SK-N-SH (cell line): ENCODE results near the gene CCR5AS.

Source experiments
- CTCF ChIA-PET: fragments of 300-600, 350-600 bp; formaldehyde crosslinking; extraction: SDS; loops from one replicate; lab custom pipeline; 2021; lab: Yijun Ruan, JAX
- POLR2A ChIA-PET: fragments of 350-600 bp; sonication (Branson Sonifier 250); formaldehyde crosslinking; extraction: SDS; loops from one replicate; lab custom pipeline; 2020; ENCODE audit warnings: antibody characterized with exemption, inconsistent platforms; lab: Yijun Ruan, JAX
- DNase-seq: peaks from one replicate; pipeline ENCODE4 v3.0.0; 2012
- H2AFZ ChIP-seq: fragments of 200-600 bp; sonication (generic); 2 replicates; pipeline ENCODE4 v1.8.1; 2016; ENCODE audit warnings: antibody characterized with exemption, mild to moderate bottlenecking, low read depth
- H3F3A ChIP-seq: fragments of 200-600 bp; sonication (generic); replicated peaks from 2 replicates; pipeline ENCODE3; 2016; ENCODE audit warnings: antibody characterized with exemption, mild to moderate bottlenecking; ENCODE audit not compliant: insufficient read depth
- H3K27ac ChIP-seq, 2 experiments: fragments of 200-500 bp in 1 of 2; fragments of 200-600 bp in 1 of 2; sonication (Bioruptor generic) in 1 of 2; sonication (generic), shearing (Covaris generic) in 1 of 2; 2 replicates each; pipeline versions ENCODE4 v1.5.1 to v1.6.1; 2014 to 2016; ENCODE audit warnings: low read depth in 2 of 2, inconsistent platforms in 1 of 2, low read length in 1 of 2, mild to moderate bottlenecking in 1 of 2, mixed read lengths in 1 of 2
- H3K27me3 ChIP-seq: fragments of 200-600 bp; sonication (generic), shearing (Covaris generic); 2 replicates; pipeline ENCODE4 v1.6.1; 2016; ENCODE audit warnings: mixed run types; ENCODE audit not compliant: insufficient read depth
- H3K36me3 ChIP-seq, 2 experiments: fragments of 200-500 bp in 1 of 2; fragments of 200-600 bp in 1 of 2; sonication (Bioruptor generic) in 1 of 2; sonication (generic) in 1 of 2; replicated peaks in 1 of 2; 2 replicates each; pipeline versions ENCODE3 to v1.5.1; 2014 to 2016; ENCODE audit warnings: low read length in 1 of 2, mild to moderate bottlenecking in 1 of 2; ENCODE audit not compliant: insufficient read depth in 2 of 2, control insufficient read depth in 1 of 2
- H3K4me1 ChIP-seq, 2 experiments: fragments of 200-500 bp in 1 of 2; fragments of 200-600 bp in 1 of 2; sonication (Bioruptor generic) in 1 of 2; sonication (generic), shearing (Covaris generic) in 1 of 2; 2 replicates each; pipeline versions ENCODE4 v1.5.1 to v1.6.1; 2014 to 2016; ENCODE audit warnings: low read depth in 1 of 2, low read length in 1 of 2, mixed run types in 1 of 2; ENCODE audit not compliant: insufficient read depth in 2 of 2, control insufficient read depth in 1 of 2
- H3K4me2 ChIP-seq: fragments of 200-600 bp; sonication (generic), shearing (Covaris generic); 2 replicates; pipeline ENCODE4 v1.6.1; 2017; ENCODE audit warnings: mixed run types
- H3K4me3 ChIP-seq, 2 experiments: fragments of 200-500 bp in 1 of 2; fragments of 200-600 bp in 1 of 2; sonication (Bioruptor generic) in 1 of 2; sonication (generic), shearing (Covaris generic) in 1 of 2; 2 replicates each; pipeline versions ENCODE4 v1.5.1 to v1.8.1; 2014 to 2016; ENCODE audit warnings: low read depth in 2 of 2, inconsistent platforms in 1 of 2, low read length in 1 of 2, mild to moderate bottlenecking in 1 of 2, mixed read lengths in 1 of 2, moderate library complexity in 1 of 2
- H3K79me2 ChIP-seq: fragments of 200-600 bp; sonication (generic); 2 replicates; pipeline ENCODE4 v1.8.1; 2017; ENCODE audit warnings: mild to moderate bottlenecking; ENCODE audit not compliant: insufficient read depth
- H3K9ac ChIP-seq: fragments of 200-600 bp; sonication (generic); 2 replicates; pipeline ENCODE4 v1.6.1; 2017; ENCODE audit warnings: mixed run types
- H3K9me2 ChIP-seq: fragments of 200-600 bp; sonication (generic); 2 replicates; pipeline ENCODE4 v1.6.1; 2017; ENCODE audit warnings: mixed run types
- H3K9me3 ChIP-seq: fragments of 200-600 bp; sonication (generic); 2 replicates; pipeline ENCODE4 v1.6.1; 2017; ENCODE audit warnings: mixed run types, mild to moderate bottlenecking, moderate library complexity
- H4K20me1 ChIP-seq: fragments of 200-600 bp; sonication (generic); 2 replicates; pipeline ENCODE4 v1.6.1; 2017; ENCODE audit warnings: mild to moderate bottlenecking, mixed run types; ENCODE audit not compliant: insufficient read depth
- ELF1 ChIP-seq: IDR thresholded peaks from 2 replicates; pipeline ENCODE4 v1.4.0; 2012
- EZH2phosphoT487 ChIP-seq: fragments of 200-600 bp; sonication (generic); IDR thresholded peaks from 2 replicates; pipeline ENCODE4 v1.6.1; 2017; ENCODE audit warnings: low read depth, mixed run types, mild to moderate bottlenecking, antibody characterized with exemption, moderate library complexity, borderline replicate concordance
- FOXM1 ChIP-seq: IDR thresholded peaks from 2 replicates; pipeline ENCODE4 v1.4.0; 2012; ENCODE audit warnings: low read depth, mild to moderate bottlenecking
- GABPA ChIP-seq: IDR thresholded peaks from 2 replicates; pipeline ENCODE4 v1.4.0; 2012; ENCODE audit warnings: low read depth, mild to moderate bottlenecking
- RAD21 ChIP-seq: IDR thresholded peaks from 2 replicates; pipeline ENCODE4 v1.6.1; 2012; ENCODE audit warnings: mild to moderate bottlenecking, low read length
- TCF12 ChIP-seq: IDR thresholded peaks from 2 replicates; pipeline ENCODE4 v1.4.0; 2012
- YY1 ChIP-seq: IDR thresholded peaks from 2 replicates; pipeline ENCODE4 v1.4.0; 2012; ENCODE audit warnings: low read depth, mild to moderate bottlenecking
- WGBS: methylation state at CpG from one replicate; pipeline ENCODE4 v1.1.6; 2017; ENCODE audit warnings: low lambda C conversion rate; 5-methylcytosine and 5-hydroxymethylcytosine counted together
- TF ChIP-seq, protein P1 (sequence below): IDR thresholded peaks from 2 replicates; pipeline ENCODE4 v1.4.0; 2012; ENCODE audit warnings: low read depth, borderline replicate concordance
- TF ChIP-seq, protein P2 (sequence below): fragments of 200-600 bp; sonication (generic); IDR thresholded peaks from 2 replicates; pipeline ENCODE4 v1.6.1; 2017; ENCODE audit warnings: antibody characterized with exemption, mild to moderate bottlenecking, moderate library complexity
- TF ChIP-seq, protein P3 (sequence below): IDR thresholded peaks from 2 replicates; pipeline ENCODE4 v1.4.0; 2012; ENCODE audit warnings: low read depth
- TF ChIP-seq, protein P4 (sequence below): IDR thresholded peaks from 2 replicates; pipeline ENCODE4 v1.4.0; 2012; ENCODE audit warnings: low read depth, borderline replicate concordance
- TF ChIP-seq, protein P5 (sequence below): IDR thresholded peaks from 2 replicates; pipeline ENCODE4 v1.6.1; 2012; ENCODE audit warnings: mild to moderate bottlenecking, low read depth, low read length, moderate library complexity

CCR5AS gene

DNA sequence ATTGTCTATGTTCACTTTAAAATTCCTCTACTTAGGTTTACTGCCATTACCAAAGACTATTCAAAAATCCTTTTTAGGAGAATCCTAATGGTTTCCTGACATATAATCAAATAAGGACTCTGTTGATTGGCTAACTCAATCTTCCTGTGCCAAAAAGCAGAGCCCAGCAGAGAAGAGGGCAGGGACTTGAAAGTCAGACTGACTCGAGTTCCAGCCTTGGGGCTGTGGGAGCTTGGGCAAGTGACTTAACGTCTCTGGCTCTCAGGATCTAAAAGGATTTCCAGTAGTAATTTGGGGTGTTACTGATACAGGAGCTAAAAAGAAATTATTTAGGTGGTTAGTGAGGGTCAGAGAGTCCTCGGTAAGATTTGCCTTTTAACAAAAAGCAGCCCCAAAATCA, 25.2 kb downstream of the CCR5AS start:
- CTCF ChIA-PET: no interaction called here
- Histone ChIP-seq H3K36me3 (no peaks in the 10 kb centered on the region), H3K9ac (no peak overlapping the region), H3K9me3 (no peaks in the 10 kb centered on the region), H2AFZ (no peak overlapping the region), H3K79me2 (no peaks in the 10 kb centered on the region), H3K4me2 (no peak overlapping the region), H3K9me2 (no peaks in the 10 kb centered on the region), H3F3A (no peaks in the 10 kb centered on the region), H3K4me1 (no peaks in the 10 kb centered on the region; a peak in 1 of 4 replicates), H4K20me1 (no peaks in the 10 kb centered on the region), H3K4me3 (no peak overlapping the region), H3K27ac (no peak overlapping the region), H3K27me3 (peaks cover 40% of the 10 kb centered on the region; the same call in 1 of the 2 replicates)
- DNase-seq: no peak
- no peak for TF ChIP-seq YY1
- TF ChIP-seq, protein P1, sequence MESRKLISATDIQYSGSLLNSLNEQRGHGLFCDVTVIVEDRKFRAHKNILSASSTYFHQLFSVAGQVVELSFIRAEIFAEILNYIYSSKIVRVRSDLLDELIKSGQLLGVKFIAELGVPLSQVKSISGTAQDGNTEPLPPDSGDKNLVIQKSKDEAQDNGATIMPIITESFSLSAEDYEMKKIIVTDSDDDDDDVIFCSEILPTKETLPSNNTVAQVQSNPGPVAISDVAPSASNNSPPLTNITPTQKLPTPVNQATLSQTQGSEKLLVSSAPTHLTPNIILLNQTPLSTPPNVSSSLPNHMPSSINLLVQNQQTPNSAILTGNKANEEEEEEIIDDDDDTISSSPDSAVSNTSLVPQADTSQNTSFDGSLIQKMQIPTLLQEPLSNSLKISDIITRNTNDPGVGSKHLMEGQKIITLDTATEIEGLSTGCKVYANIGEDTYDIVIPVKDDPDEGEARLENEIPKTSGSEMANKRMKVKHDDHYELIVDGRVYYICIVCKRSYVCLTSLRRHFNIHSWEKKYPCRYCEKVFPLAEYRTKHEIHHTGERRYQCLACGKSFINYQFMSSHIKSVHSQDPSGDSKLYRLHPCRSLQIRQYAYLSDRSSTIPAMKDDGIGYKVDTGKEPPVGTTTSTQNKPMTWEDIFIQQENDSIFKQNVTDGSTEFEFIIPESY: no peak
- no peak for TF ChIP-seq ELF1
- no peak for TF ChIP-seq TCF12
- TF ChIP-seq, protein P2, sequence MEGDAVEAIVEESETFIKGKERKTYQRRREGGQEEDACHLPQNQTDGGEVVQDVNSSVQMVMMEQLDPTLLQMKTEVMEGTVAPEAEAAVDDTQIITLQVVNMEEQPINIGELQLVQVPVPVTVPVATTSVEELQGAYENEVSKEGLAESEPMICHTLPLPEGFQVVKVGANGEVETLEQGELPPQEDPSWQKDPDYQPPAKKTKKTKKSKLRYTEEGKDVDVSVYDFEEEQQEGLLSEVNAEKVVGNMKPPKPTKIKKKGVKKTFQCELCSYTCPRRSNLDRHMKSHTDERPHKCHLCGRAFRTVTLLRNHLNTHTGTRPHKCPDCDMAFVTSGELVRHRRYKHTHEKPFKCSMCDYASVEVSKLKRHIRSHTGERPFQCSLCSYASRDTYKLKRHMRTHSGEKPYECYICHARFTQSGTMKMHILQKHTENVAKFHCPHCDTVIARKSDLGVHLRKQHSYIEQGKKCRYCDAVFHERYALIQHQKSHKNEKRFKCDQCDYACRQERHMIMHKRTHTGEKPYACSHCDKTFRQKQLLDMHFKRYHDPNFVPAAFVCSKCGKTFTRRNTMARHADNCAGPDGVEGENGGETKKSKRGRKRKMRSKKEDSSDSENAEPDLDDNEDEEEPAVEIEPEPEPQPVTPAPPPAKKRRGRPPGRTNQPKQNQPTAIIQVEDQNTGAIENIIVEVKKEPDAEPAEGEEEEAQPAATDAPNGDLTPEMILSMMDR: no peak
- TF ChIP-seq, protein P3, sequence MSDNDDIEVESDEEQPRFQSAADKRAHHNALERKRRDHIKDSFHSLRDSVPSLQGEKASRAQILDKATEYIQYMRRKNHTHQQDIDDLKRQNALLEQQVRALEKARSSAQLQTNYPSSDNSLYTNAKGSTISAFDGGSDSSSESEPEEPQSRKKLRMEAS: no peak
- TF ChIP-seq FOXM1: no peak
- TF ChIP-seq, protein P4, sequence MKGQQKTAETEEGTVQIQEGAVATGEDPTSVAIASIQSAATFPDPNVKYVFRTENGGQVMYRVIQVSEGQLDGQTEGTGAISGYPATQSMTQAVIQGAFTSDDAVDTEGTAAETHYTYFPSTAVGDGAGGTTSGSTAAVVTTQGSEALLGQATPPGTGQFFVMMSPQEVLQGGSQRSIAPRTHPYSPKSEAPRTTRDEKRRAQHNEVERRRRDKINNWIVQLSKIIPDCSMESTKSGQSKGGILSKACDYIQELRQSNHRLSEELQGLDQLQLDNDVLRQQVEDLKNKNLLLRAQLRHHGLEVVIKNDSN: no peak
- TF ChIP-seq RAD21: no peak
- TF ChIP-seq GABPA: no peak
- no peak for TF ChIP-seq EZH2phosphoT487
- TF ChIP-seq, protein P5, sequence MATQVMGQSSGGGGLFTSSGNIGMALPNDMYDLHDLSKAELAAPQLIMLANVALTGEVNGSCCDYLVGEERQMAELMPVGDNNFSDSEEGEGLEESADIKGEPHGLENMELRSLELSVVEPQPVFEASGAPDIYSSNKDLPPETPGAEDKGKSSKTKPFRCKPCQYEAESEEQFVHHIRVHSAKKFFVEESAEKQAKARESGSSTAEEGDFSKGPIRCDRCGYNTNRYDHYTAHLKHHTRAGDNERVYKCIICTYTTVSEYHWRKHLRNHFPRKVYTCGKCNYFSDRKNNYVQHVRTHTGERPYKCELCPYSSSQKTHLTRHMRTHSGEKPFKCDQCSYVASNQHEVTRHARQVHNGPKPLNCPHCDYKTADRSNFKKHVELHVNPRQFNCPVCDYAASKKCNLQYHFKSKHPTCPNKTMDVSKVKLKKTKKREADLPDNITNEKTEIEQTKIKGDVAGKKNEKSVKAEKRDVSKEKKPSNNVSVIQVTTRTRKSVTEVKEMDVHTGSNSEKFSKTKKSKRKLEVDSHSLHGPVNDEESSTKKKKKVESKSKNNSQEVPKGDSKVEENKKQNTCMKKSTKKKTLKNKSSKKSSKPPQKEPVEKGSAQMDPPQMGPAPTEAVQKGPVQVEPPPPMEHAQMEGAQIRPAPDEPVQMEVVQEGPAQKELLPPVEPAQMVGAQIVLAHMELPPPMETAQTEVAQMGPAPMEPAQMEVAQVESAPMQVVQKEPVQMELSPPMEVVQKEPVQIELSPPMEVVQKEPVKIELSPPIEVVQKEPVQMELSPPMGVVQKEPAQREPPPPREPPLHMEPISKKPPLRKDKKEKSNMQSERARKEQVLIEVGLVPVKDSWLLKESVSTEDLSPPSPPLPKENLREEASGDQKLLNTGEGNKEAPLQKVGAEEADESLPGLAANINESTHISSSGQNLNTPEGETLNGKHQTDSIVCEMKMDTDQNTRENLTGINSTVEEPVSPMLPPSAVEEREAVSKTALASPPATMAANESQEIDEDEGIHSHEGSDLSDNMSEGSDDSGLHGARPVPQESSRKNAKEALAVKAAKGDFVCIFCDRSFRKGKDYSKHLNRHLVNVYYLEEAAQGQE: no peak
- POLR2A ChIA-PET: no interaction called here
- WGBS: 0% methylated on average over 3 of the region's 3 CpGs
